Medulla oblongata (tissue), 1 donor: ENCODE data around the gene RNF183.
"Not testable (repeated sequence)": the region's sequence is repeated elsewhere in the genome, so short reads cannot be mapped to it uniquely, and the experiment has no call there.

ENCODE experiments used
- DNase-seq: peaks from one replicate; pipeline ENCODE4 v3.0.0-alpha.2; 2015; ENCODE audit errors: extremely low spot score

Gene RNF183

GRCh38 chr9:113316030-113316429, 12.9 kb upstream of the RNF183 start:
- no peak for DNase-seq

DNA sequence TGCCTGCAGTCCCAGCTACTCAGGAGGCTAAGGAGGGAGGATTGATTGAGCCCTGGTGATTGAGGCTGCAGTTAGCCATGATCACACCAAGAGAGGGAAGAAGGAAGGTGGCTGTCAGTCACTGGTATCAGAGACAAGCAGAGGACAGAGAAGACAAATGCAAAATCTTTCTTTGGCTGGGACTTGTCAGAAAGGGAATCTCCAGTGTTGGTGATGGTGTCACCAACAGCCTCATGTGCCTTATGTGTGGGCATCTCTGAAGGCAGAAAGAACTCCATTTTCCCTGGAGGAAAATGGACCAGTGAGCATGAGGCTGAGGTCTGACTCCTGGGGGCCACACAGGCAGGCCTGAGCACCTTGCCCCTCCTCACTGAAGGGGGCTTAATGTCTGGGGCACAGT, 12.1 kb upstream of the RNF183 start:
- no peak for DNase-seq

GRCh38 chr9:113313261-113313660, 10.1 kb upstream of the RNF183 start:
- DNase-seq, result no peak

DNA sequence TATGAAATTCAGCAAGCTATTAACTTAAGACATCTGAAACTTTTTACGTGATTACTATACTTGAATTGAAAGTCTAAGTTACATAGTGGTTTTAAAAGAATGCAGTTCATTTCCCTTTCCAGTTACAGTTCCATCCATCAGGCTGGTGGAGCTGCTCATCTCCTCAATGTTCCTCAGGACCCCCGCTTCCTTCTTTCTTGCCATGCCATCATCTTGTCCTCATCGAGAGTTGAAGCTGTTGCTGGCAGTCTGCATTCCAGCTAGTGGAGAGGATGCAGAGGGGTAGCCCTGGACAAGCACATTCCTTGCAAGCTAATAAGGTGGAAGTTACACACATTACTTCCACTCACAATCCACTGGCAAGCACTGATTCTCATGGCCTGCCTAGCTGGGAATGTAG, 8.8 kb upstream of the RNF183 start:
- peak; percentile 23 for DNase-seq

DNA sequence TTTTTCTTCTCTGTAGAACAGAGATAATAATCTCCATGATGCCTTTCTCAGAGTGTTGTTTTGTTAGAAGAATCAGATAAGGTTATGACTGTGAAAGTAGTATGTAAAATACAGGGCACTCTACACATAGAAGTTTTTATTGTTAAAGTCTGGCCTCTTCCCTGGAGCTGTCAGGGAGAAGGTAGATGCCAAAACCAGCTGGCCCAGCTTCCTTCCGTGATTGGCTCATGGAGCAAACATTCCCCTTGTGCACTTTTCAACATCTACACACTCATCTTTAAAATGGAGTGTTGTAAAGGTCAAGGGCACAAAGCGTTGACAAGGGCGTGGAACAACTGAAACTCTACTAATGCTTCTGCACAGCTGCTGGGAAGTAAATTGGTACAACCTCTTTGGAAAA, 7.4 kb upstream of the RNF183 start:
- no peak for DNase-seq

GRCh38 chr9:113309204-113309813, 6.1 kb upstream of the RNF183 start:
- peak; percentile 66 for DNase-seq

- no peak for DNase-seq
These were observed 4.3 kb upstream of the RNF183 start for GRCh38 chr9:113307396-113307975.

- DNase-seq, result no peak
These were observed 3.4 kb upstream of the RNF183 start for GRCh38 chr9:113306566-113306965.

- no peak for DNase-seq
These were observed 1.6 kb downstream of the RNF183 start for GRCh38 chr9:113301548-113301947.

DNA sequence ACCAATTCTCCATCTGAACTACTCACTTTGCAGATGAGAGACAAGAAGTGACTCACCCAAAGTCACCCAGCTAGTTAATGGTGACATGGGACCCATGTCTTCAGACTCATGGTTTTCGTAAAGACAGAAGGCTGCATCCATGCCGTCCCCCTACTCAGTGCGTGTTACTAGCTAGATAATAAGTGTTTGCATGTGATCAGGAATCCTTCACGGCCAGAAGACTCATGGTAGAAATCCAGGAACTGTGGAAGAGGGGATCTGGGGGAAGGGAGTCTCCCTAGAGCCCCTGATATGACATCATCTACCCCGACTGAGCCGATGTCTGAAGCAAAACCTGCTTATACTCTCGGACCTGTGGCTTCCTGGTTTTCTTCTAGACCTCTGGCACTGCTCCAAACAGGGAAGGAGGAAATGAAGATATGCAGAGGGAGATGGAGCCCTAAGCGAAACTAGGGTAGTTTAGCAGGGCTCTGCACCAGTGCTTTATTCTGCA, 3.3 kb downstream of the RNF183 start:
- DNase-seq, result peak; percentile 61

DNA sequence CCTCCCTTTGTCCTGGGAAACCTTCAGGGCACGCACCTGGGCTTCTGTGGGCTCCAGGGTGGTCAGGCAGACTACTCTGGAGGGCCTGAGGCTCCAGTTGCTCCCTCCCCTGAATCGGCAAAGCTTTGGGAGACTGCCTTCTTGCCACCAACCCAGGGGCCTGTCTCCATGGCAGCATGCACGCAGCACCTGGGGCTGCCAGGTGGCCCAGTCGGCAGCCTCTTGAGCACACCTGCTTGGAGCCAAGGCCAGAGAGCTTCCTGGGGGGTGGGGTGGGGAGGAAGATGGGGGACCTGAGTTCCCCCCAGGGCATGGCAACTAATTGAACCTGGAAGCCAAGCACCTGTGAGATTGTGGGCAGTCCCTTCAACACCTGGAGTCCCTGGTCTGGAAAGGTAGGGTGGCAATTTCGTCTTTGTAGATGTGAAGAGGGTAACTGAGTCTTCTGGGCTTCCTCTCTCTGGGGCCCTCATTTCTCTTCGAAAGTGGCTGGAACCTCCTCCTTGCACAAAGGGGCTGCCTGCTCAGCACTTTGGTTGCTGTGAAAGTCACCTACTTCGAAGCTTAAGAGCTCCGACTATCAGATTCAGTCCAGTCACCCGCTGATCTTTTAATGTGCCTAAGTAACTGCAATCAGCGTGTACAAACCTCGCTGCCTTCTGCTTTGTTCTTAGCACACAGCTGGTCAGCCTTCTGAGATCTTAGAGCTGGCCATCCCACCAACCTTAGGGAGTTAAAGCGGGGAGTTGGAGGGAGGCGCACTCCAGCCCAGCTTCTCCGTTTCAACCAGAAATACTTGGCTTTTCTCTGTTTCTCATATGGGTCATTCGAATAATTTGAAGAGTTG, 4.0 kb downstream of the RNF183 start:
- no peak for DNase-seq

- no peak for DNase-seq
These were observed 4.9 kb downstream of the RNF183 start for GRCh38 chr9:113298311-113298710.

GRCh38 chr9:113296796-113297558, 6.2 kb downstream of the RNF183 start:
- DNase-seq, result no peak

GRCh38 chr9:113296247-113296646, 6.9 kb downstream of the RNF183 start:
- not testable (repeated sequence) for DNase-seq

DNA sequence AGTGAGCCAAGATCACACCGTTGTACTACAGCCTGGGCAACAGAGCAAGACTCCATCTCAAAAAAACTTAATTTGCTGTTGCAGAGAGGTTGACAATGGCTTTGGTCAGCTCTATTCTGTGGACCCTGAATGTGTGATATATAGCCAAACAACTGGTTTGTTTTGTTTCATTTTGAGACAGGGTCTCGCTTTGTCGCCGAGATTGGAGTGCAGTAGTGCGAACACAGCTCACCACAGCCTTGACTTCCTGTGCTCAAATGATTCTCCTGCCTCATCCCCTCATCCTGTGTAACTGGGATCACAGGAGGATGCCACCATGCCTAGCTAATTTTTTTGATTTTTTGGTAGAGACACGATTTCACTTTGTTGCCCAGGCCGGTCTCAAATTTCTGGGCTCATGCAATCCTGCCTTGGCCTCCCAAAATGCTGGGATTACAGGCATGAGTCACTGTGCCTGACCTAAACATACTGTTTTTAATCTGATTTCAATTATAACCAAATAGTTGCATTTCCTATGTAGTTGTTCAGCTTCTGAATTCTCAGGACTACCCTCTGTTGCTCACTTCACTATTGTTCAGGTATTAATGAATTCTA, 9.8 kb downstream of the RNF183 start:
- DNase-seq, result no peak

- no peak for DNase-seq
These were observed 13.0 kb downstream of the RNF183 start for GRCh38 chr9:113290052-113290607.

DNA sequence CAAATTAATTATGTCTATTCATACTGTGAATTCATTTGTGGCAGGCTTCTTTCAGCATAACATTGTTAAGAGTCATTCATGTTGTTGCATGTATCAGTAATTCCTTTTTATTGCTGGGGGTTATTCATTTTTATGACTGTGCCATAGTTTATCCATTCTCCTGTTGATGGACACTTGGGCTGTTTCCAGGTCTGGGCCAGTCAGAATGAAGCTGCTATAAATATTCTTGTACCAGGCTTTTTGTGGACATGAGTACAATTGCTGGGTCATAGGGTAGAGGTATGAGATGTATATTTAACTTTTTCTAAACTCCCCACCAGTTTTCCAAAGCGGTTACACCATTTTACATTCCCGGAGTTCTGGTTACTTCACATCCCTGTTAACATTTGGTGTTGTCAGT, 14.1 kb downstream of the RNF183 start:
- DNase-seq, result no peak

GRCh38 chr9:113281356-113281755, 21.8 kb downstream of the RNF183 start:
- DNase-seq, result no peak

DNA sequence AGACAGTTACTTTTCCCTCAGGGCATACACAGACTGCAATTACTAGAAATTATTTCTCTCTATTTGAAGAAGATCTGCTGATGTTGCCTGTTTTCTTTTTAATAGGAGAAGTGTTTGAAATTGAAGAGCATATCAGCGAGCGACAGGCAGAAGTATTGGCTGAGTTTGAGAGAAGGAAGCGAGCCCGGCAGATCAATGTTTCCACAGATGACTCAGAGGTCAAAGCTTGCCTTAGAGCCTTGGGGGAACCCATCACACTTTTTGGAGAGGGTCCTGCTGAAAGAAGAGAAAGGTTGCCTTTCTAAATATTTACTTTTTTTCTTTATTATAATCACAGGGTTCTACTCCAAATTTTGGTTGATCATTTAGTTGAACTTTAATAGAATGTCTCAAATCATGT, 24.3 kb downstream of the RNF183 start:
- no peak for DNase-seq

GRCh38 chr9:113275157-113276131, 27.7 kb downstream of the RNF183 start, which contains the start of the genes CDC26 and PRPF4:
TSS of gene CDC26 (minus strand) at chr9:113275572. CDS start at chr9:113272507, 3,065 bp downstream.
TSS of gene PRPF4 (plus strand) at chr9:113275658. CDS start at chr9:113275744, 86 bp downstream.
- DNase-seq, result peak; percentile 99
